A549 (cell line): ENCODE measurements around the gene FRMD4A.

Experiments used
- BCL3 ChIP-seq: fragments of >200 bp; sonication (Bioruptor Twin); formaldehyde crosslinking; IDR thresholded peaks from 3 replicates; pipeline ENCODE4 v1.6.1; 2016
- CBX8 ChIP-seq: fragments of 200-600 bp; sonication (generic); IDR thresholded peaks from 2 replicates; pipeline ENCODE4 v1.6.1; 2016
- CEBPB ChIP-seq, 2 experiments: fragments of >200 bp in 1 of 2; sonication (Bioruptor Twin) in 1 of 2; formaldehyde crosslinking in 1 of 2; IDR thresholded peaks; 2 replicates each; pipeline ENCODE4 v1.6.1; 2012 to 2016
- EP300 ChIP-seq, 2 experiments: fragments of >200 bp; sonication (Bioruptor Twin); formaldehyde crosslinking; IDR thresholded peaks; 2 replicates in 1 of 2; 3 replicates in 1 of 2; pipeline ENCODE4 v1.6.1; 2016 to 2017
- HOXB5 ChIP-seq: fragments of 250-450 bp; sonication (Bioruptor Pico); IDR thresholded peaks from 2 replicates; pipeline ENCODE4 v1.5.0; 2020; ENCODE audit warnings: mild to moderate bottlenecking, moderate library complexity
- JUNB ChIP-seq: fragments of >200 bp; sonication (Bioruptor Twin); formaldehyde crosslinking; IDR thresholded peaks from 2 replicates; pipeline ENCODE4 v1.6.1; 2016
- MAFK ChIP-seq: fragments of 450-650 bp; IDR thresholded peaks from 2 replicates; pipeline ENCODE4 v1.6.1; 2014; ENCODE audit not compliant: partially characterized antibody
- MAZ ChIP-seq: fragments of 150-350 bp; IDR thresholded peaks from 2 replicates; pipeline ENCODE4 v1.6.1; 2014; ENCODE audit warnings: antibody characterized with exemption, low read depth, low read length, borderline replicate concordance
- POLR2A ChIP-seq: IDR thresholded peaks from 2 replicates; pipeline ENCODE4 v1.6.1; 2012; ENCODE audit warnings: mild to moderate bottlenecking, low read length
- SMC3 ChIP-seq: fragments of >200 bp; sonication (Bioruptor Twin); formaldehyde crosslinking; IDR thresholded peaks from 3 replicates; pipeline ENCODE4 v1.6.1; 2018; ENCODE audit warnings: inconsistent platforms
- SREBF2 ChIP-seq: fragments of 450-650 bp; IDR thresholded peaks from 2 replicates; pipeline ENCODE4 v1.6.1; 2014; ENCODE audit warnings: mild to moderate bottlenecking, moderate library complexity
- TF ChIP-seq, protein P1 (sequence below): fragments of >200 bp; sonication (Bioruptor Twin); formaldehyde crosslinking; IDR thresholded peaks from 3 replicates; pipeline ENCODE4 v1.5.1; 2016
- TF ChIP-seq, protein P2 (sequence below): fragments of 200-600 bp; sonication (generic); IDR thresholded peaks from 2 replicates; pipeline ENCODE4 v1.6.1; 2016; ENCODE audit warnings: antibody characterized with exemption, mild to moderate bottlenecking, moderate library complexity

GRCh38 chr10:14120812-14121211 is 209.9 kb downstream of the FRMD4A start:
- TF ChIP-seq, protein P1, sequence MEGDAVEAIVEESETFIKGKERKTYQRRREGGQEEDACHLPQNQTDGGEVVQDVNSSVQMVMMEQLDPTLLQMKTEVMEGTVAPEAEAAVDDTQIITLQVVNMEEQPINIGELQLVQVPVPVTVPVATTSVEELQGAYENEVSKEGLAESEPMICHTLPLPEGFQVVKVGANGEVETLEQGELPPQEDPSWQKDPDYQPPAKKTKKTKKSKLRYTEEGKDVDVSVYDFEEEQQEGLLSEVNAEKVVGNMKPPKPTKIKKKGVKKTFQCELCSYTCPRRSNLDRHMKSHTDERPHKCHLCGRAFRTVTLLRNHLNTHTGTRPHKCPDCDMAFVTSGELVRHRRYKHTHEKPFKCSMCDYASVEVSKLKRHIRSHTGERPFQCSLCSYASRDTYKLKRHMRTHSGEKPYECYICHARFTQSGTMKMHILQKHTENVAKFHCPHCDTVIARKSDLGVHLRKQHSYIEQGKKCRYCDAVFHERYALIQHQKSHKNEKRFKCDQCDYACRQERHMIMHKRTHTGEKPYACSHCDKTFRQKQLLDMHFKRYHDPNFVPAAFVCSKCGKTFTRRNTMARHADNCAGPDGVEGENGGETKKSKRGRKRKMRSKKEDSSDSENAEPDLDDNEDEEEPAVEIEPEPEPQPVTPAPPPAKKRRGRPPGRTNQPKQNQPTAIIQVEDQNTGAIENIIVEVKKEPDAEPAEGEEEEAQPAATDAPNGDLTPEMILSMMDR = no peak
- TF ChIP-seq CEBPB (IDR thresholded peaks at IDR 0.05) = no peak
- TF ChIP-seq POLR2A = no peak
- no peak for TF ChIP-seq SREBF2
- no peak for TF ChIP-seq EP300 (IDR thresholded peaks at IDR 0.05)
- TF ChIP-seq, protein P2, sequence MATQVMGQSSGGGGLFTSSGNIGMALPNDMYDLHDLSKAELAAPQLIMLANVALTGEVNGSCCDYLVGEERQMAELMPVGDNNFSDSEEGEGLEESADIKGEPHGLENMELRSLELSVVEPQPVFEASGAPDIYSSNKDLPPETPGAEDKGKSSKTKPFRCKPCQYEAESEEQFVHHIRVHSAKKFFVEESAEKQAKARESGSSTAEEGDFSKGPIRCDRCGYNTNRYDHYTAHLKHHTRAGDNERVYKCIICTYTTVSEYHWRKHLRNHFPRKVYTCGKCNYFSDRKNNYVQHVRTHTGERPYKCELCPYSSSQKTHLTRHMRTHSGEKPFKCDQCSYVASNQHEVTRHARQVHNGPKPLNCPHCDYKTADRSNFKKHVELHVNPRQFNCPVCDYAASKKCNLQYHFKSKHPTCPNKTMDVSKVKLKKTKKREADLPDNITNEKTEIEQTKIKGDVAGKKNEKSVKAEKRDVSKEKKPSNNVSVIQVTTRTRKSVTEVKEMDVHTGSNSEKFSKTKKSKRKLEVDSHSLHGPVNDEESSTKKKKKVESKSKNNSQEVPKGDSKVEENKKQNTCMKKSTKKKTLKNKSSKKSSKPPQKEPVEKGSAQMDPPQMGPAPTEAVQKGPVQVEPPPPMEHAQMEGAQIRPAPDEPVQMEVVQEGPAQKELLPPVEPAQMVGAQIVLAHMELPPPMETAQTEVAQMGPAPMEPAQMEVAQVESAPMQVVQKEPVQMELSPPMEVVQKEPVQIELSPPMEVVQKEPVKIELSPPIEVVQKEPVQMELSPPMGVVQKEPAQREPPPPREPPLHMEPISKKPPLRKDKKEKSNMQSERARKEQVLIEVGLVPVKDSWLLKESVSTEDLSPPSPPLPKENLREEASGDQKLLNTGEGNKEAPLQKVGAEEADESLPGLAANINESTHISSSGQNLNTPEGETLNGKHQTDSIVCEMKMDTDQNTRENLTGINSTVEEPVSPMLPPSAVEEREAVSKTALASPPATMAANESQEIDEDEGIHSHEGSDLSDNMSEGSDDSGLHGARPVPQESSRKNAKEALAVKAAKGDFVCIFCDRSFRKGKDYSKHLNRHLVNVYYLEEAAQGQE = no peak
- TF ChIP-seq HOXB5 = no peak
- no peak for TF ChIP-seq SMC3
- TF ChIP-seq JUNB = no peak
- TF ChIP-seq CBX8 = no peak
- TF ChIP-seq MAZ = no peak
- TF ChIP-seq BCL3 = no peak
- TF ChIP-seq MAFK = no peak
